Fibroblast of peridontal ligament (primary cell): ENCODE measurements around the gene SERPINB7.
A peak's percentile ranks its signal among the peaks of the same experiment; 100 is the strongest.

ENCODE experiments used
- DNase-seq: peaks from one replicate; pipeline ENCODE4 v3.0.0-alpha.2; 2010; ENCODE audit errors: extremely low read depth

The SERPINB7 gene

DNA sequence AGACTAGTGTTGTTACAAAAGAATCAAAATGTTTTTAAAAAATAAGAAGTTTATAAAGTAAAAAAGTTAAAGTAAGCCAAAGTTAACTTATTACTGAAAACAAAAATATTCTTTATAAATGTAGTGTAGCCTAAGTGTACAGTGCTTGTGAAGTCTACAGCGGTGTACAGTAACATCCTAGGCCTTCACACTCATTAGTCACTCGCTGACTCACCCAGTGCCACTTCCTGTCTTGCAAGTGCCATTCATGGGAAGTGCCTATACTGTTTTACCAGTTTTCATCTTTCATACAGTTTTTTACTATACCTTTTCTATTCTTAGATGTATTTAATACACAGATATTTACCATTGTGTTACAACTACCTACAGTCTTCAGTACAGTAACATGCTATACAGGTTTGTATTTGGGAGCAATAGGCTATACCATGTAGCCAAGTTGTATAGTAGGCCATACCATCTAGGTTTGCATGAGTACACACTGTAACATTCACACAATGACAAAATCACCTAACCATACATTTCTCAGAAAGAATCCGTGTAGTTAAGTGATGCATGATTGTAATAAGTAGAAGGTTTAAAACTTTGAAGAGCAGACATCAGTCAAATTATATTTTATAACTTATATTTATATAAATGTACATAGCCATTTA, 13.4 kb downstream of the SERPINB7 start:
- DNase-seq: peak; percentile 76

DNA sequence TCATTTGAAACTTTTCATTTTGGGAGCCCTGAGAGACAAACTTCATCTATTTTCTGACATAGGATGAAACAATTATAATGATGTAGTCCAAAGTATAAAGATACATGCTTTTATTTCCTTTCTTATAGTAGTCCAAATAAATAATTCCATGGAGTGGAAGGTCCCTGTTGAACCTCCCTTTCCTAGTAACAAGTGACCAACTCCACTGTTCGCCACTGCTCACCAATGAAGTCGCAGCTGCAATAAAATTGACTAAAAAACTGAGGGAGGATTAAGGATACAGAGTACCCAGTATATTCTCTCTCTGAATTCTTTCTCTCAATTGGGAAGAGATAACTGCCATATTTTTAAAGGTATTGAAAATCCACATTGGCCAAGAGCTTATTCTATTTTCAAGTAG, 14.1 kb downstream of the SERPINB7 start:
- no peak for DNase-seq

DNA sequence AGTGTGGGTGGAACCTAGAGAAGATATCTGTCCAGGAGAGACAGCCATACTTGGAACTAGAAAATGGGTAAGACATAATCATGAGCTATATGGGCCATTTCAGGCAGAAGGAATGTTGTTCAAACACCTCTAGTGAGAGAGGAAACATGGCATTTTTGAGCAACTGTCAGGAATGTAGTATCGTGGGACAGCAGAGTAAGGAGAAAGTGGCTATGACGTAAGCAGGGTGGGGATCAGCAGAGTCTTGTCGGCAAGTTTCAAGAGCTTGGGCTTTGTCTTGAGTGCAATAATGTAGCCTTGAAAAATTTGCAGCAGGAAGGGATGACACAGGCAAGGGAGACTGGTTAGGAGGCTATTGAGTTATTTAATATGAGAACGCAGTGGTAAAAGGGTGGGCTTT, 20.4 kb downstream of the SERPINB7 start:
- DNase-seq: no peak

DNA sequence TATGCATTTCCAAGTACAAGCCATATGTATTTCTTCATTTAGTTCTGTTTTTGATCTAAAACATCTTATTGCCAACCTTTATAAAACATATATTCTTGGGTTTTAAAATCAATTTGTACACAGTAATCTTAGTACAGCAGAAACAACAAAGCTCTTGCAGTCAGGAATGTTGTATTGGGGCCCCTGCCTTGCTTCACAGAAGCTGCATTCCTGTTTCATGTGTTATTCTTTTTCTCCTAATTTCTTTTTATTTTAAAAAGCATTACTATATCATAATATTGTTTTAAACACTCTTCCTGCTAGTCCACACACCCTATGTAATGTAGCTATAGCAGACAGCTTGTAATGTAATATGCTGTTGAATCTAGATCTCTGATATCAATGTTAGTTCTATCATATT, 24.0 kb downstream of the SERPINB7 start:
- DNase-seq: no peak

DNA sequence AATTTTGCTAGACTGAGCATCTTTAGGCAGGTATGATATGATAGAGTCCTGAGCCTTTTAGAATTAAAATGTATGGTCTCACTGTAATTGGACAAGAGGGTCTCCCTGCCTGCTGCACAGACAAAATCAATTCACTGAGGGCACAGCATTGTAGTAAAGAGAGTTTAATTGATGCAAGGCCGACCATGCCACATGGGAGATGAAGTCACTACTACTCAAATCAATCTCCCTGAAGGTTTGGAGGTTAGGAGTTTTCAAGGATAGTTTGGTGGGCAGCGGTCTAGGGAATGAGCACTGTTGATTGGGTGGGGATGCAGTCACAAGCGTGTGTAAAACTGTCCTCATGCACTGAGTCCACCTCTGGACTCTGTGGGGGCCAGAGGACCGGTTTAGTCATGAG, 26.1 kb downstream of the SERPINB7 start:
- DNase-seq: no peak

DNA sequence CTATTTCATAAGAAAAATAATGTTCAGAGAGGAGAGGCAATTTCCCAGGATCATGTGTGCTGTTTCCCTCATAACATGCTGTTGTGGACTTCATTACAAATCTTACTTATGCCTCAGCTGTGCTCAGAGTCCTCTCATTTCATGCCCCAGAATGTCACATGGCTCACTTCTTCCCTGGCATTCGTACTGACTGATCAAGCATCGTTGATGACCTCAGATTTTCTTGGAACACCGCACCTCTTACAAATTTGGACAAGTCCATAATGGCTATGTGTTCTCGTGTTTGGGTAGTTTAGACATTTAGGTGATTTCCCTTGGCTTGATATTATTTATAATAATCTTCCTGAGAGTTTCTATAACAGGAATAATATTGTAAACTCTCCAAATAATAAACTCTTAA, 32.9 kb downstream of the SERPINB7 start:
- DNase-seq: no peak

DNA sequence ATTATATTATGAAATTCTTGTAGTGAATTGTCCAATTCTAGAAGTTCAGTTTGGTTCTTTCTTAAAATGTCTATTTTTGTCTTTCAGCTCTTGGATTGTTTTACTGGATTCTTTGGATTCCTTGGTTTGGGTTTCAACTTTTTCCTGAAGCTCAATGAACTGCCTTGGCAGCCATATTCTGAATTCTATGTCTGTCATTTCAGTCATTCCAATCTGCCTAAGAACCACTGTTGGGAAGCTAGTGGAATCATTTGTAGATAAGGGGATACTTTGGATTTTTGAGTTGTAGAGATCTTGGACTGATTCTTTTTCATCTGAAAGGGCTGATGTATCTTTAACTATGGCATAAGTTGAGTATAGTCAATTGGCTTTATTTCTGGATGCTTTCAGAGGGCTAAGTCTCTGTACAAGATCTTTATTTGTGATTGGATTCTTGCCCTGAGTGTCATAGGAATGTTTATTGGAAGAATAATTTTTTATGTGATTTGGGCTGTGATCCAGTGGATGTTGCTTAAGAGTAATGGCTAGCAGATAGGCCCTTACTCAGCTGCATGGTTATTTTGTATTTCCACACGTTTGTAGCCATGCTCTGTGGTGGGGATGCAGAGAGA, 42.3 kb downstream of the SERPINB7 start:
- DNase-seq: peak; percentile 93

DNA sequence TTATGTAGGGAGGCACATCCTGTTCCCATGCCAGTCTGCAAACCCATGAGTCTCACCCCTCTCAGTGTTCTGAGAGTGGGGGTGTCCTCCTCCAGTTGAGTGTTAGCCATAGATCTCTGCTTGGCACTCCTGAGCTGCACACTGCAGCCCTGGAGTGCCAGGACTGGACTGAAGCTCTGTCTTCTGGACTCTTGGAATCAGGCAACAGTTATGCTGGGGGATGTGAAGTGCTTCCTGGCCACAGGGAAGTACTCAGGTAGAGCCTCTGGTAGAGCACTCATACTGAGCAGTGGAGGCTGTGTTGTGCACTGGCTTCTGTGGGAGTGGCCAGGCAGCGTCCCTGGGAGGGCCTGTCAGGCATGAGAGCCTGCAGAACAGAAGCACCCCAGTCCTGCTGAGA, 43.0 kb downstream of the SERPINB7 start:
- no peak for DNase-seq

DNA sequence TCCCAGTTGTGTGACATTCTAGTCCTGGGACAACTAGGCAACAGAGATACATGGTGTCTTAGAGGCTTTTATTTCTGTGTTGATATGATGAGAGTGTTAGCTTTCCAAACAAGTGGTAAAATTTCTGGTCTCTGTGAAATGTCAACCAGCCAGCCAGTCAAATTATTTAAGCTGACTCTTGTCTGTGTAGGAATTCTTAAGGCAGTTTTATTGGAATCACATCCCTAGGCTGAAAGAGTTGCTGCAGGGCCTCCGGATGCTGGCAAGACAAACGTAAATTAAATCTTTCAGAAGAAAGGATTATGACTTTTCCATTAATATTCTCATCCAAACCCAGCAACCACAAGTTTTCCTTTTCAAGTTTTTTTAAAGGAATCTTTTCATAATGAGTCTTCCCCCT, 44.6 kb downstream of the SERPINB7 start:
- DNase-seq: peak; percentile 41

DNA sequence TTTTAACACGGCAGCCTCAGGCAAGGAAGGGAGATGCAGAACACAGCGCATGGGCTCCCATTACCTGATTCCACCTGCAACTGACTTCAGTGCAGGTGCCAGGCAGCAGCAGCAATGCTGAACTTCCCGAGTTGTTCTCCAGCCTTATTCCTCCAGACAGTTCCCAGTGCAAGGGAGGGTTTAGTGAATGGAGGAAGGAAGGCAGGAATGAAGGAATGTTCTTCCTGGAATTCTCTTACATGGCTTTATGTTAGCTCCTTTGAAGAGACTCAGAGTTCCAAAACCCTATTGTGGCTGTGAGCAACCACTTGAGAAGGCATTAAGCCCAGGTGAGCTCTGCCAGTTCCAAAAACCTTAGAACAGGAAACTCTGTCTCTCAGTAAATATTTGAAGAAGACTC, 45.5 kb downstream of the SERPINB7 start:
- DNase-seq: no peak

DNA sequence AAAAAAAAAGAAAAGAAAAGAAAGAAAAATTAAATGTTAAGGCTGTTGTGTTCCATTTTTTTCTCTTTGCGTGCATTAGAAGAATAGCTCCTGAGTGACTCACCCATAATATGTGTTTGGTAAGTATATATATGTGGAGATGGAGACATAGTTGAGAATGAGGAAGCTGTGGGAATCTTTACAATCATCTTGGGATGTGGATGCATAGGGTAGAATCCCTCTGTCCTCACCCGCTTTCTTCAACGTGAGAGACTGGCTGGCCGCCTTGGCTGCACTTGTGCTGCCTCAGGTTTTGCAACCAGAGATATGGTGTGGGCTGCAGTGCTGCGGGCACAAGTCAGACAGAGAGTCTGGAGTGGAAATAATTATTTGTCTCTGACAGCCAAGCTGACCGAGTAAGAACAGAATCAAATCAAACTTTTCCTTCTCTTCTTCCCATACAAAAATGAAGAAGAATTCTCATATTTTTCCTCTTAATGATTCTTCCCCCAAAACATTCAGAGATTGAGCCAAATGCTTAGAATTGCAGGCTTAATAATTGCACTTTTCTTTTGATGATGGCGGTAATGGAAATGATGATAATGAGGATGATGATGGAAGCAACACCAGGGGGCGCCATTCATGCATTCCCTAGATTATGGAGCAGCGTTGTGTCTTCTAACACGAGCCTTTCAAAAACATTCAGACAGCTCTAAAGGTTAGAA, 48.5 kb downstream of the SERPINB7 start:
- no peak for DNase-seq

DNA sequence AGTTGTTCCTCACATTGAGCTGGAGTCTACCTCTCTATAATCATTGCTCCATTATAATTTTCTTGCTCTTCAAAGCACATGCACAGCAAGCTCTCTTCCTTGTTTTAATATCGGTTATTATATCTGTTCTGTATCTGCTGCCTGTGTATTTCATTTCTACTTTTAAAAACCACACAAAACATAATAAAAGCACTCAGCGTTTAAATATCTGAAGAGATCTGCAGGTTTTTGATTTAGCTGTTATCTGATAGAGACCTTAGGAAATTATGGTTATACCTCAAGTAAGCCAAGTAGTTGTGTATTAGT, 49.0 kb downstream of the SERPINB7 start:
- no peak for DNase-seq

DNA sequence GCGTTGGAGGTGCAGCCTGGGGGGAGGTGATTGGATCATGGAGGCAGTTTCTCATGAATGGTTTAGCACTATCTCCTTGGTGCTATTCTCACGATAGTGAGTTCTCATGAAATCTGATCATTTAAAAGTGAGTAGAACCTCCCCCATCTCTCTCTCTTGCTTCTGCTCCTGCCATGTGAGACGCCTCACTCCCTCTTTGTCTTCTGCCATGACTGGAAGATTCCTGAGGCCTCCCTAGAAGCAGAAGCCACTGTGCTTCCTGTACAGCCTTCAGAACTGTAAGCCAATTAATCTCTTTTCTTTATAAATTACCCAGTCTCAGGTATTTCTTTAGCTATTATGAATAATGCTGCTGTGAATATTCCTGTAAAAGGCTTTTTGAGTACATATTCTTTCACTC, 52.9 kb downstream of the SERPINB7 start:
- no peak for DNase-seq

DNA sequence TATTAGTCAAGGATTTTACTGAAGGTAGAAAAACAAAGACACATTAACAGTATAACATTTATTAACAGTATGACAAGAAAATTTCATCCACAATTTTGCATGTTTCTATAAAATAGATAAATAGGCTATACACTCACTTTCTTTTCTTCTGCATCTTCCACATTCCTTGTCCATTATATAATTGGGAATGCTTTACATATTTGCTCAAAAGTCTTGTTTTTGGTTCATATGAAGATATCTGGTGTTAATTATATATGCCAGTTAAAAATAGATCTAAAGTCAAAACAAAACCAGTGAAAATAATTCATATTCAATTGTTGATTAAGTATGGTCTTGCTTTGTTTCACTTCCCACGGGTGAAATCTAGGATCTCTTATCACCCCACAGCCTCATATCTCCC, 53.4 kb downstream of the SERPINB7 start:
- no peak for DNase-seq

DNA sequence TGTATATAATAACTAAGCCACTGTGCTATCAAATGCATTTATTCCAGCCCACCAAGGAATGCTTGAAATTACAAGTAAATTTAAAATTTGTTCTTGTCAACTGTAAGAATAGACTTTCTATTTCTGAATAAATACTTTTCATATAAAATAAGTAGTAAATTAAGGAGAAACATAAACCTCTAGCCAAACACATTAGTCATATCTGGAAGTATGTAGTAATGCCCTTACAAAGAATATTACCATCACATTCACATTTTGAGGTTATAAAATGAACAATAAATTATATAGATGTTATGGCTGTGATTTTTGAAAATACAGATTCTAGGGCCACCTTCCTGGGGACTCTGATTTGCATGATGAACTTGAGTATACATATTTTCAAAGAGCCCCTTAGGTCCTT, 54.7 kb downstream of the SERPINB7 start:
- DNase-seq: no peak

DNA sequence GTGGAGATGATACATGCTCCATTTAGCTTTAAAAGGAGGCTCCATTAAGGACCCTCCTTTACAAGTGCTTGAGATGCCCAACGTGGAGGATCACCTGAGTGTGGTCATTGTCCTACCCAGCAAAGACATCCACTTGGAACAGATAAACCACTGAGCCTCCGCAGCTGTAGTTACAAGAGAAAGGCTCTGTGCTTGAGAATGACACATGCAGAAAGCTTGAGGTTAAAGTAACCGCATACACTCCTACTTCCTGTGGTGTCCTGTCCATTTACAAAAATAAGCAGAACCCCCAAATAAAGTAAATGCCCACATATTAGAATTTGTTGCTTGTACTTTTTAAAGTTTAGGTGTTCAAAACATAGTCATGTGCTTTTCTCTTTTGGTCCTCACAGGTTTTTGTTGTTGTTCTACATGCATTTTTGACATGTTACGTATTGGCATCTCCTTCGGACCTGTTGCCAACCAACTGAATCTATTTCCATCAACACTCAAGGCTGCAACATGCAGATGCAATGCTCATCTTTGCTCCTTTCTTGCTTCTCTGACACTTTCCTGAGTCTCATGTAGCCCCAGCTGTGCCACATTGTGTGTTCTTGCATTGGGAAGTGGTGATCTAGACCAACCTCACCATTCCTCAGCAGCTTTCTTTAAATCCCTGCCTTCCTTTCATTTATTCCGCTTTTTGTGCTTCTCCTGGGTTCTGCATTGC, 56.0 kb downstream of the SERPINB7 start:
- DNase-seq: peak; percentile 25

DNA sequence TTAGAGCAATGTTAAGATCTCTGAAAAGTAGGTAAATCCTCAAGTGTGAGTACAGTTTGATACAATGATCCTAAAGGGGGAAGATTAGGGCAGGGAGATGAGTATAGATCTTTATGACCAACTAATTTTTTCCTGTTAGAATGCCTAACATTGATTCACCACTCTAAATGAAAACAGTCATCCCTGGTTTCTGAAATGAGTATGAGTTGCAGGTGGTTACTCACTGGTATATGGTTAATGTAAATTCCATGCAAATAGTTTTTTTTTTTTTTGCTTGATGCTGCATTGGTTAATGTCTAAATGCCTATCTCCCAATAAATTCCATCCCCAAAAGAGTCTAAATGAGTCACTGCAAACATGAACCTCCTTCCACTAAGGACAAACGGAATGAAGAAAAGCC, 57.3 kb downstream of the SERPINB7 start:
- DNase-seq: peak; percentile 63

DNA sequence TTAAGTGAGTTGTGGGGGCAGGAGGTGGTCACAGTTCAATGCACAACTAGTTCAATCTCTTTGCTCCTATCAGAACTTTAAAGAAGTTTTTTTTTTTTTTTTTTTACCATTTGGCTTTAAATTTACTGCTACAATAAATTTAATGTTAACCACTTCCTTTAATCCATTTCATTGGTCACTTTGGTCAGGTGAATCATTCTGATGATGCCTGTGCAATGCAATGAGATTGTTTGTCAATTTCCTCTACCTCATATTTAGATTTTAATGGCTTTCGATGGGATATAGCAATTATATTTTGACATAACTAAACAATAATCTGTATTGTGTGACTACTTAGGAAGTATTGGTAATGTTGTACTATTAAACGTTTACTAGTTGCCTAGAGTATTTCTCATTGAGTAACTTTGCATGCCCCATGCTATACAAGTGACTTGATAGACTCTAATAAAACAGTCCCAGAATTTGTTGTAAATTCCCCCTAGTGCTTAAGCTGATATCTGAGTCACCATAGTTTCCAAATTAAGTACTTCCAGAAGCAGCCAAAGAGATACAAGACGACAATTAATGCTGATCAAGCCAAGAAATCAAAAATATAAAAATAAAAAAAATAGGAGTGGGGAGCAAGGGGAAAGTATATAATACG, 59.4 kb downstream of the SERPINB7 start:
- DNase-seq: no peak

DNA sequence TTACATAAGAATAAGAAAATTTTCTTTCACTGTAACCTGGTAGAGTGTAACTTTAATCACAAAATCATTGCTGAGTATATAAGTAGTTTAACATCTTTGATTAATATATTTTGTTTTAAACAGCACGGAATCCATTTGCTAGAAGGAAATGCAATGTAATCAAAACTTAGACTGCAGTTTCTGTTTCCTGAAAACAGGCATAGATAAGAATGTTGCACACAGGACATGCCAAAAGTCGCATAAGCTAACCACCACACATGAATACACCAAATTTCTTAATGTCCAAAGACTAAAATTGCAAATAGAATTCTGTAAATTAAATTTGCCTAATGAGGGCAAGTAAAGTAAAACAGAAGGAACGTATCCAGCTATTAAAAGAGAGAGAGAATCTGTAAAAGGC, 61.2 kb downstream of the SERPINB7 start:
- DNase-seq: no peak

DNA sequence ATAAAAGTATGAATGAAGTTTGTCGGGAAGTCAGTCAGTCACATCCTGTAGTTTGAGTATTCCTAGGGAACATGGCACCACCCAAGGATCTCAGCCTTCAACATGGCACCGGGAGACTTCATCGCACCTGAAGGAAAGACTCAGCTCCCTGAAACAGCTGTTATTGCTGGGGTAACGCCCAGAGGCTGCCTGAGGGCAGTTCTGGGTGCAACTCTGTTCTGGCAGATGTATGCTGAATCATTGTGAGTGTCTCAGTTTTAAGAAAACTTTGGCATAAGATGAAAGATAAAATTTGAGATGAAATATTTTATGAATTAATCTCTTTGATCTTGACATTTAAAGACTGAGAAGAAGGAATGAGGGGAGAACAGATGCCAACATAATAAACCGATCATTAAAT, 62.4 kb downstream of the SERPINB7 start:
- DNase-seq: no peak

DNA sequence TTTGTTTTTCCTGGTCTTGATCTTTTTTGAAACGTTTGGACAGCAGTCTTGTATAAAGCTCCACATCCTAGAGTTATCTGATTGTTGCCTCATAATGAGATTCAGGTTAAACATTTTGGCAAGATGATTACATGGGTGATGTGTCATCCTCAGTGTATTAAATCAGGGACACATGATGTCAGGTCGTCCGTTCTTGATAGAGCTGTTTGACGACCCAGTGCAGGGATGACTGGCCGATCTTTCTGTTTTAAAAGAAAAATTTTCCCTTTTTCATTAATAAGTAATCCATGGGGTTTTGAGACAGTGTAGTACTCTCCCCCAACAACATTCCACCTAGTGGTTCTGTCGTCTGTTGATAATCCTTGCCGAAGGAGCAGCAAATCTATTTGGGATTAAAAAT, 67.8 kb downstream of the SERPINB7 start:
- no peak for DNase-seq

DNA sequence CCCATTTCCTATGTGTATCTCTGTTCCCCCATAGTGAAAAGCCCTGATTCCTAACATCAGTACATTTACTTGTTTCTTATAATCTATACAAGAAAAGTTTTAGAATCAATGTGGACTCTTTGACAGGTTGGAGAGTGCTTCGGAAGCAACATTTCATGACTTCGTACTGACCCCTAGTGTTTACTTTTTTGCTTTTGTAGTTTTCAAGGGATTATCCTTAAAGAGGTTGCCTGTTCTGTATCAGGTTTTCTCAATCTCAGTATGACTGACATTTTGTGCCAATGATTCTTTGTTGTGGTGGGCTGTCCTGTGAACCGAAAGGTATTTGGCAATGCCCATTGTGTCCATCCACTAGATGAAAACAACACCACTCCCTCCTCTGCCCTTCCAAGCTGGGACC, 69.0 kb downstream of the SERPINB7 start:
- DNase-seq: peak; percentile 79
